GM12874 (cell line): ENCODE measurements around the gene TTC16.

ENCODE experiments used
- TF ChIP-seq, protein P1 (sequence below): IDR thresholded peaks from 2 replicates; pipeline ENCODE4 v1.5.1; 2011; ENCODE audit warnings: low read depth, mild to moderate bottlenecking, control low read depth, low read length, moderate library complexity; ENCODE audit not compliant: insufficient read depth

Gene TTC16

GRCh38 chr9:127723444-127723843 lies 7.6 kb downstream of the TTC16 start:
- TF ChIP-seq, protein P1, sequence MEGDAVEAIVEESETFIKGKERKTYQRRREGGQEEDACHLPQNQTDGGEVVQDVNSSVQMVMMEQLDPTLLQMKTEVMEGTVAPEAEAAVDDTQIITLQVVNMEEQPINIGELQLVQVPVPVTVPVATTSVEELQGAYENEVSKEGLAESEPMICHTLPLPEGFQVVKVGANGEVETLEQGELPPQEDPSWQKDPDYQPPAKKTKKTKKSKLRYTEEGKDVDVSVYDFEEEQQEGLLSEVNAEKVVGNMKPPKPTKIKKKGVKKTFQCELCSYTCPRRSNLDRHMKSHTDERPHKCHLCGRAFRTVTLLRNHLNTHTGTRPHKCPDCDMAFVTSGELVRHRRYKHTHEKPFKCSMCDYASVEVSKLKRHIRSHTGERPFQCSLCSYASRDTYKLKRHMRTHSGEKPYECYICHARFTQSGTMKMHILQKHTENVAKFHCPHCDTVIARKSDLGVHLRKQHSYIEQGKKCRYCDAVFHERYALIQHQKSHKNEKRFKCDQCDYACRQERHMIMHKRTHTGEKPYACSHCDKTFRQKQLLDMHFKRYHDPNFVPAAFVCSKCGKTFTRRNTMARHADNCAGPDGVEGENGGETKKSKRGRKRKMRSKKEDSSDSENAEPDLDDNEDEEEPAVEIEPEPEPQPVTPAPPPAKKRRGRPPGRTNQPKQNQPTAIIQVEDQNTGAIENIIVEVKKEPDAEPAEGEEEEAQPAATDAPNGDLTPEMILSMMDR: no peak

DNA sequence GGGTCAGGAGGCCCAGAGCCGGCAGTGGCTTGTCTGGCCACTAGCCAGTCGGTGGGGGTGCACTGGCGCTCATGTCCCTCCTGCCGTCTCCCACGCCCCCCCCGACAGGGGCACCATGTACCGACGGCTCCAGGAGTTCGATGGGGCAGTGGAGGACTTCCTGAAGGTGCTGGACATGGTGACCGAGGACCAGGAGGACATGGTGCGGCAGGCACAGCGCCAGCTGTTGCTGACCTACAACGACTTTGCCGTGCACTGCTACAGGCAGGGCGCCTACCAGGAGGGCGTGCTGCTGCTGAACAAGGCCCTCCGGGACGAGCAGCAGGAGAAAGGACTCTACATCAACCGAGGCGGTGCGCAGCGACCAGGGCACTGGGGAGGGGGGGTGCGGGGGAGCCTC lies 8.1 kb downstream of the TTC16 start:
- TF ChIP-seq, protein P1: no peak

- TF ChIP-seq, protein P1: no peak
These were observed 11.0 kb downstream of the TTC16 start for GRCh38 chr9:127726871-127727270.

- TF ChIP-seq, protein P1: no peak
These were observed 12.9 kb downstream of the TTC16 start for GRCh38 chr9:127728808-127729207.

DNA sequence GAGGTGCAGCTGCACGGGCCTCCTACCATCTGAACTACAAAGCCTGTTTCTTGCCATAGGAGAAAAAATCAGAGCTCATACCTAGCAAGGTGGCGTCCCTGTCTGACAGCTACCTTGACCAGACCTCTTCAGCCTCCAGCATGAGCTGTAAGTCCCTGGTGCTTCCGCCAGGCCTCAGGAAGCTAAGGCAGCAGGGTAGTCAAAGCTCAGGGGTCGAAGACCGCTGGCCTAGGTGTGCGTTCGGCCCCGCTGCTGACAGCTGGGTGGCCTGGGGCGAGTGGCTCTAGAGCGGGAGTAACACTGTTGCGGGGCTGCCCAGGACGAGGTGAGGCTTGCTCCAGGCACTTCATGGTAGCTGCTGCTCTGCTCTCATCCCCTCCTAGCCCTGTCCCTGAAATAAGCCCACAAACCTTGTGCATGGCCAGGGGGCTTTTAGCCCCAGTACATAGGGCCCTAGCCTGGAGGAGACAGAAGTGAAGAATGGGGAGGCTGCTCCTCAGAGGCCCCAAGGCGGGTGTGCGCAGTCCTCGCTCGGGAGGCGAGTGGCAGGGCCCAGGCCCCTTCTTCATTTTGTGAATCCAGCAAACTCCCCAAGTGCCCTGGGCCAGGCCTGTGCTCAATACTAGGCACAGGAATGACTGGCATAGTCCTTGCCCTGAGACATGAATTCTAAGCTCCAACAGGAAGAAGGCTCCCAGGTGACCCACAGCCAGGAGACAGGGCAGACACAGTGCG lies 13.8 kb downstream of the TTC16 start:
- TF ChIP-seq, protein P1: no peak

- TF ChIP-seq, protein P1: no peak
These were observed 14.4 kb downstream of the TTC16 start for GRCh38 chr9:127730262-127730661.

DNA sequence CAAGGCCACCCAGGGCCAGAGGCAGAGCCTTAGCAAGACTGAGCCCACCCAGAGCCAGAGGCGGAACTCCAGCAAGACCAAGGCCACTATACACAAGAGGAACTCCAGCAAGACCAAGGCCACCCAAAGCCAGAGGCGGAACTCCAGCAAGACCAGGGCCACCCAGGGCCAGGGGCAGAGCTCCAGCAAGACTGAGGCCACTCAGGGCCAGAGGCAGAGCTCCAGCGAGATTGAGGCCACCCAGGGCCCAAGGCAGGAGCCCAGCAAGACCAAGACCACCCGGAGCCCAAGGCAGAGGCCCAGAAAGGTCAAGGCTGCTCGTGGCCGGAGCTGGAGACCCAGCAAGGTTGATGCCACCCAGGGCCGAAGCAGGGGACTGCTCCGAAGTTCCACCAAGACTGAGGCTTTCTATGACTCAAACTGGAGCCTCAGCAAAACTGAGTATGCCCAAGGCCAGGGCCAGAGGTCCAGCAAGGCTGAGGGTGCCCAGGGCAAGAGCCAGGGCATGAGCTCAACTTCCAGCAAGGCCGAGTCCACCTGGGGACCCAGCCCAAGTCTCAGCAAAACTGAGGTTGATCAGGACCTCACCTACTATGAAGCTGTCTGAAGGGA lies 15.0 kb downstream of the TTC16 start:
- TF ChIP-seq, protein P1: no peak
